GM19193 (cell line): Measurements from ENCODE around the gene AARS1.
A peak's percentile ranks its signal among the peaks of the same experiment; 100 is the strongest.

Source experiments
- POLR2A ChIP-seq: IDR thresholded peaks from 4 replicates; pipeline ENCODE4 v1.6.1; 2011; ENCODE audit not compliant: insufficient read depth, insufficient read length; ENCODE audit errors: extremely low read depth

Gene AARS1

GRCh38 chr16:70289229-70290094 is at the start of gene AARS1:
Gene AARS1 (minus strand): TSS chr16:70289506. CDS start chr16:70282763, 6,743 bp downstream.
- TF ChIP-seq POLR2A: peak; percentile 97

GRCh38 chr16:70337814-70338213 is 48.5 kb upstream of the AARS1 start:
- TF ChIP-seq POLR2A: no peak

- no peak for TF ChIP-seq POLR2A
These were observed 42.5 kb upstream of the AARS1 start for GRCh38 chr16:70331588-70332358.

- TF ChIP-seq POLR2A: no peak
These were observed 41.8 kb upstream of the AARS1 start for GRCh38 chr16:70331091-70331490.

GRCh38 chr16:70324998-70325747 is 35.9 kb upstream of the AARS1 start:
- TF ChIP-seq POLR2A: no peak

- TF ChIP-seq POLR2A: no peak
These were observed 30.8 kb upstream of the AARS1 start for GRCh38 chr16:70320121-70320520.

- TF ChIP-seq POLR2A: no peak
These were observed 17.6 kb upstream of the AARS1 start for GRCh38 chr16:70306880-70307279.

GRCh38 chr16:70304892-70305448 is 15.7 kb upstream of the AARS1 start:
- TF ChIP-seq POLR2A: no peak

- no peak for TF ChIP-seq POLR2A
These were observed 13.4 kb upstream of the AARS1 start for GRCh38 chr16:70302745-70303144.

- no peak for TF ChIP-seq POLR2A
These were observed 11.8 kb upstream of the AARS1 start for GRCh38 chr16:70301121-70301520.

GRCh38 chr16:70298988-70299938 is 10.0 kb upstream of the AARS1 start, which contains the start of gene DDX19B:
Gene DDX19B (plus strand): TSS chr16:70299186. CDS start chr16:70299298, 112 bp downstream.
- TF ChIP-seq POLR2A: peak; percentile 85

- no peak for TF ChIP-seq POLR2A
These were observed 6.3 kb upstream of the AARS1 start for GRCh38 chr16:70295634-70296033.

- TF ChIP-seq POLR2A: no peak
These were observed 5.2 kb upstream of the AARS1 start for GRCh38 chr16:70294385-70295025.
